Measurements from ENCODE around the gene SGK1. TPM values are rescaled to one million over a fixed set of nuclear protein-coding genes. Genes with fewer than 3 reads are reported as not detected.

SGK1 gene
- total and polyA plus RNA-seq, 10 of the 15 experiments (the other 5 are each of a cell fraction or from before 2014, with no cell fraction given): 0.62 to 5.1 (median 2.9) TPM

- TF ChIP-seq CEBPB (IDR thresholded peaks at IDR 0.05; ENCODE audit: borderline replicate concordance in 1 of 2, low read depth in 2 of 2, low read length in 2 of 2) (peak in 1 of 2 experiments; percentile 40; a peak in 1 of 4 replicates), IRF4 (IDR thresholded peaks at IDR 0.05; ENCODE audit: low read depth, low read length) (0 out of 2 replicates have a peak, but pooled peaks have one; percentile 46), PKNOX1 (IDR thresholded peaks at IDR 0.05) (peak; percentile 76), MTA2 (IDR thresholded peaks at IDR 0.05; ENCODE audit: low read depth) (peak; percentile 78), BRCA1 (IDR thresholded peaks at IDR 0.05; ENCODE audit: low read depth, low read length) (no peak), CREB1 (IDR thresholded peaks at IDR 0.05; ENCODE audit: low read depth) (0 out of 2 replicates have a peak, but pooled peaks have one; percentile 11), ATF7 (IDR thresholded peaks at IDR 0.05; ENCODE audit: low read depth) (peak; percentile 66), STAT3 (IDR thresholded peaks at IDR 0.05; ENCODE audit: low read depth, low read length) (no peak), EP300 (IDR thresholded peaks at IDR 0.05; ENCODE audit: borderline replicate concordance in 1 of 2, control insufficient read depth in 1 of 2, low read depth in 2 of 2, low read length in 2 of 2) (peak in 1 of 2 experiments; percentile 52; a peak in 1 of 4 replicates), RUNX3 (IDR thresholded peaks at IDR 0.05; ENCODE audit: low read length) (peak; percentile 62), CHD1 (IDR thresholded peaks at IDR 0.05; ENCODE audit: low read depth, low read length) (no peak), POU2F2 (IDR thresholded peaks at IDR 0.05; ENCODE audit: borderline replicate concordance, low read depth, low read length) (no peak), ZBTB40 (IDR thresholded peaks at IDR 0.05; ENCODE audit: borderline replicate concordance) (no peak), YY1 (IDR thresholded peaks at IDR 0.05; ENCODE audit: low read depth, low read length) (0 out of 2 replicates have a peak, but pooled peaks have one; percentile 22)
Measured at GRCh38 chr6:134288538-134289203, 29.2 kb downstream of the SGK1 start (continued).
